Testis (tissue), 3 donors: ENCODE data around the gene CYP3A5. TPM values are rescaled to one million over a fixed set of nuclear protein-coding genes. Genes with fewer than 3 reads are reported as not detected.
"Not testable (repeated sequence)": the region's sequence is repeated elsewhere in the genome, so short reads cannot be mapped to it uniquely, and the experiment has no call there.

Experiments
- DNase-seq: peaks from one replicate; pipeline ENCODE4 v3.0.0-alpha.2; 2019
- H3K27ac ChIP-seq, 2 donors: fragments of 200-600 bp; sonication (generic); one replicate each; pipeline ENCODE4 v1.5.1; 2019
- H3K27me3 ChIP-seq: fragments of 200-600 bp; sonication (generic); one replicate; pipeline ENCODE4 v1.5.1; 2019
- H3K36me3 ChIP-seq: fragments of 200-600 bp; sonication (generic); one replicate; pipeline ENCODE4 v1.5.1; 2017; ENCODE audit warnings: low read depth; ENCODE audit errors: missing control alignments
- H3K4me1 ChIP-seq: fragments of 200-600 bp; sonication (generic); one replicate; pipeline ENCODE4 v1.5.1; 2019
- H3K4me3 ChIP-seq, 2 donors: fragments of 200-600 bp; sonication (generic); one replicate each; pipeline ENCODE4 v1.5.1; 2017 to 2019
- H3K9me3 ChIP-seq: fragments of 200-600 bp; sonication (generic); one replicate; pipeline ENCODE4 v1.5.1; 2017
- CTCF ChIP-seq, 3 experiments: fragments of 450-650 bp in 2 of 3; fragments of 200-600 bp in 1 of 3; sonication (generic) in 1 of 3; IDR thresholded peaks; one replicate each; pipeline ENCODE4 v1.5.1; 2016 to 2019; ENCODE audit warnings: antibody characterized with exemption in 3 of 3, mild to moderate bottlenecking in 2 of 3, moderate library complexity in 1 of 3
- POLR2A ChIP-seq: fragments of 450-650 bp; IDR thresholded peaks from one replicate; pipeline ENCODE4 v1.6.1; 2017; ENCODE audit warnings: antibody characterized with exemption, mild to moderate bottlenecking, moderate library complexity
- WGBS, 2 donors: methylation state at CpG; one replicate each; pipeline ENCODE4 v1.1.5; 2018; 5-methylcytosine and 5-hydroxymethylcytosine counted together
- intact Hi-C: fragments of 100-400 bp; cut with DNase I; formaldehyde crosslinking; loops from one replicate; pipeline ENCODE4 v1.15.1; 2023; ENCODE audit warnings: low total_unique reads
- polyA plus RNA-seq: library from polyadenylated mRNA; stranded (reverse); fragments of 350-450 nt; fragmentation: Illumina TruSeq; extraction: RNeasy Lipid Tissue Mini Kit (QIAGEN cat#74804); gene quantifications from one replicate; pipeline ENCODE4 v1.2.3, GENCODE V29; 2014; ENCODE audit warnings: low read depth, low replicate concordance; ENCODE audit not compliant: insufficient read depth
- total RNA-seq, 2 donors: library from RNA; depleted of rRNA; stranded (reverse); fragments of >200 nt; gene quantifications; one replicate each; pipeline ENCODE4 v1.2.3, GENCODE V29; 2016

The CYP3A5 gene
- total and polyA plus RNA-seq, 3 donors from 2014 or later: 0.12 to 0.63 (median 0.55) TPM

GRCh38 chr7:99685871-99686608 is 6.2 kb upstream of the CYP3A5 start:
- H3K9me3 ChIP-seq, H3K36me3 ChIP-seq, H3K27me3 ChIP-seq, H3K4me1 ChIP-seq, H3K27ac ChIP-seq, H3K4me3 ChIP-seq, intact Hi-C loops, DNase-seq: not testable (repeated sequence)
- WGBS, 2 donors: 84 to 91% methylated on average over 13 to 14 of the region's 14 CpGs

GRCh38 chr7:99685129-99685758 is 5.4 kb upstream of the CYP3A5 start:
- intact Hi-C loops: no loop called here
- no peak overlapping the region for H3K4me3 ChIP-seq
- DNase-seq: no peak
- H3K27me3 ChIP-seq: no peaks in the 10 kb centered on the region
- H3K36me3 ChIP-seq: no peaks in the 10 kb centered on the region
- no peak for TF ChIP-seq CTCF (IDR thresholded peaks at IDR 0.05)
- TF ChIP-seq POLR2A: no peak
- no peaks in the 10 kb centered on the region for H3K9me3 ChIP-seq
- 90 to 92% methylated on average over 9 of the region's 9 CpGs for WGBS, 2 donors
- no peaks in the 10 kb centered on the region for H3K4me1 ChIP-seq
- H3K27ac ChIP-seq: no peak overlapping the region

- Histone ChIP-seq H3K36me3 (no peaks in the 10 kb centered on the region), H3K27ac (no peak overlapping the region), H3K9me3 (no peaks in the 10 kb centered on the region), H3K4me3 (no peak overlapping the region), H3K4me1 (no peaks in the 10 kb centered on the region), H3K27me3 (no peaks in the 10 kb centered on the region)
- WGBS, 2 donors: 47 to 51% methylated on average over 4 of the region's 4 CpGs
- DNase-seq: no peak
- TF ChIP-seq CTCF (IDR thresholded peaks at IDR 0.05): no peak
- TF ChIP-seq POLR2A: no peak
- intact Hi-C loops: no loop called here
Observed at GRCh38 chr7:99679032-99679399, 780 bp downstream of the CYP3A5 start.

GRCh38 chr7:99677648-99678045 is 2.1 kb downstream of the CYP3A5 start:
- H3K27me3 ChIP-seq: no peaks in the 10 kb centered on the region
- H3K4me1 ChIP-seq: no peaks in the 10 kb centered on the region
- no peak overlapping the region for H3K27ac ChIP-seq
- 94 to 95% methylated on average over 2 of the region's 2 CpGs for WGBS, 2 donors
- H3K4me3 ChIP-seq: no peak overlapping the region
- no peaks in the 10 kb centered on the region for H3K36me3 ChIP-seq
- no peak for TF ChIP-seq POLR2A
- no peak for TF ChIP-seq CTCF (IDR thresholded peaks at IDR 0.05)
- intact Hi-C loops: no loop called here
- no peak for DNase-seq
- no peaks in the 10 kb centered on the region for H3K9me3 ChIP-seq

- intact Hi-C loops: no loop called here
- 86 to 93% methylated on average over 4 of the region's 4 CpGs for WGBS, 2 donors
- no peak overlapping the region for H3K27ac ChIP-seq
Observed at GRCh38 chr7:99677013-99677647, 2.7 kb downstream of the CYP3A5 start.

More at GRCh38 chr7:99677013-99677647, 2.7 kb downstream of the CYP3A5 start:
- Histone ChIP-seq H3K36me3 (no peaks in the 10 kb centered on the region), H3K27me3 (no peaks in the 10 kb centered on the region), H3K9me3 (no peaks in the 10 kb centered on the region), H3K4me1 (no peaks in the 10 kb centered on the region), H3K4me3 (no peak overlapping the region)
- TF ChIP-seq CTCF (IDR thresholded peaks at IDR 0.05): no peak
- no peak for DNase-seq
